Measurements from ENCODE around the gene NR1I3. TPM values are rescaled to one million over a fixed set of nuclear protein-coding genes. Genes with fewer than 3 reads are reported as not detected.

The NR1I3 gene
- total and polyA plus RNA-seq, 2 of the 13 experiments (the other 11 are each of a cell fraction or from before 2014, with no cell fraction given), result 0.62 to 0.95 TPM

GRCh38 chr1:161238039-161238473, at the start of gene NR1I3 (continued):
- peak; percentile 87 for TF ChIP-seq ZNF746 (CRISPR knock-in tag; IDR thresholded peaks at IDR 0.05)
- TF ChIP-seq MIER3 (CRISPR knock-in tag; IDR thresholded peaks at IDR 0.05; ENCODE audit: borderline replicate concordance), result no peak
- no peak for TF ChIP-seq NR1H2 (CRISPR knock-in tag; IDR thresholded peaks at IDR 0.05; ENCODE audit: borderline replicate concordance, low read depth)
- 0 out of 2 replicates have a peak, but pooled peaks have one; percentile 36 for TF ChIP-seq IKZF5 (CRISPR knock-in tag; IDR thresholded peaks at IDR 0.05)
- peak; percentile 19 for TF ChIP-seq XRCC5 (optimal IDR thresholded peaks at IDR 0.05; ENCODE audit: low read length)
- TF ChIP-seq ZBTB8A (CRISPR knock-in tag; IDR thresholded peaks at IDR 0.05; ENCODE audit: borderline replicate concordance, low read depth), result no peak
- no peak for TF ChIP-seq ZZZ3 (CRISPR knock-in tag; IDR thresholded peaks at IDR 0.05; ENCODE audit: borderline replicate concordance)
- TF ChIP-seq FOXP1 (IDR thresholded peaks at IDR 0.05), result no peak
- TF ChIP-seq FOXP1 (CRISPR knock-in tag; IDR thresholded peaks at IDR 0.05), result peak; percentile 33; the same call in 1 of the 2 replicates
- TF ChIP-seq ZNF619 (CRISPR knock-in tag; IDR thresholded peaks at IDR 0.05), result no peak
- no peak for TF ChIP-seq ATAD3A (CRISPR knock-in tag; IDR thresholded peaks at IDR 0.05)
- TF ChIP-seq ZNF772 (CRISPR knock-in tag; IDR thresholded peaks at IDR 0.05), result peak; percentile 43; the same call in 1 of the 2 replicates
- TF ChIP-seq ZSCAN5A (CRISPR knock-in tag; IDR thresholded peaks at IDR 0.05; ENCODE audit: borderline replicate concordance), result peak; percentile 78; the same call in 1 of the 2 replicates
- peak; percentile 98 for TF ChIP-seq HNF4G (IDR thresholded peaks at IDR 0.05; ENCODE audit: borderline replicate concordance, low read depth, low read length)
- TF ChIP-seq HNF4G (CRISPR knock-in tag; IDR thresholded peaks at IDR 0.05; ENCODE audit: borderline replicate concordance, low read depth), result peak; percentile 95
- peak; percentile 55; the same call in 1 of the 2 replicates for TF ChIP-seq MED1 (CRISPR knock-in tag; IDR thresholded peaks at IDR 0.05)
- TF ChIP-seq ONECUT2 (CRISPR knock-in tag; IDR thresholded peaks at IDR 0.05), result no peak
- TF ChIP-seq ZMYM4 (CRISPR knock-in tag; IDR thresholded peaks at IDR 0.05), result peak; percentile 69
- no peak for TF ChIP-seq TMF1 (CRISPR knock-in tag; IDR thresholded peaks at IDR 0.05; ENCODE audit: low read depth)
- TF ChIP-seq ZNF652 (CRISPR knock-in tag; IDR thresholded peaks at IDR 0.05; ENCODE audit: borderline replicate concordance, low read depth), result no peak
- TF ChIP-seq ZNF333 (CRISPR knock-in tag; IDR thresholded peaks at IDR 0.05; ENCODE audit: borderline replicate concordance), result no peak
- no peak for TF ChIP-seq ZC3H13 (CRISPR knock-in tag; IDR thresholded peaks at IDR 0.05)
- no peak for TF ChIP-seq RAD21 (CRISPR knock-in tag; IDR thresholded peaks at IDR 0.05)
- TF ChIP-seq KDM5A (IDR thresholded peaks at IDR 0.05; ENCODE audit: borderline replicate concordance, low read length), result no peak
- TF ChIP-seq POGZ (CRISPR knock-in tag; IDR thresholded peaks at IDR 0.05), result peak; percentile 68; the same call in 1 of the 2 replicates
- TF ChIP-seq, protein P1, sequence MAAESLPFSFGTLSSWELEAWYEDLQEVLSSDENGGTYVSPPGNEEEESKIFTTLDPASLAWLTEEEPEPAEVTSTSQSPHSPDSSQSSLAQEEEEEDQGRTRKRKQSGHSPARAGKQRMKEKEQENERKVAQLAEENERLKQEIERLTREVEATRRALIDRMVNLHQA (CRISPR knock-in tag; IDR thresholded peaks at IDR 0.05), result no peak
- TF ChIP-seq TEAD2 (CRISPR knock-in tag; IDR thresholded peaks at IDR 0.05), result no peak
- no peak for TF ChIP-seq POLR2A (IDR thresholded peaks at IDR 0.05; ENCODE audit: insufficient read depth in 1 of 2, low read depth in 2 of 2, low read length in 2 of 2)
- no peak for TF ChIP-seq FOXA1 (IDR thresholded peaks at IDR 0.05)
- TF ChIP-seq FOXA1 (CRISPR knock-in tag; IDR thresholded peaks at IDR 0.05), result no peak
